ENCODE measurements around the gene ESF1.

The ESF1 gene, protein sequence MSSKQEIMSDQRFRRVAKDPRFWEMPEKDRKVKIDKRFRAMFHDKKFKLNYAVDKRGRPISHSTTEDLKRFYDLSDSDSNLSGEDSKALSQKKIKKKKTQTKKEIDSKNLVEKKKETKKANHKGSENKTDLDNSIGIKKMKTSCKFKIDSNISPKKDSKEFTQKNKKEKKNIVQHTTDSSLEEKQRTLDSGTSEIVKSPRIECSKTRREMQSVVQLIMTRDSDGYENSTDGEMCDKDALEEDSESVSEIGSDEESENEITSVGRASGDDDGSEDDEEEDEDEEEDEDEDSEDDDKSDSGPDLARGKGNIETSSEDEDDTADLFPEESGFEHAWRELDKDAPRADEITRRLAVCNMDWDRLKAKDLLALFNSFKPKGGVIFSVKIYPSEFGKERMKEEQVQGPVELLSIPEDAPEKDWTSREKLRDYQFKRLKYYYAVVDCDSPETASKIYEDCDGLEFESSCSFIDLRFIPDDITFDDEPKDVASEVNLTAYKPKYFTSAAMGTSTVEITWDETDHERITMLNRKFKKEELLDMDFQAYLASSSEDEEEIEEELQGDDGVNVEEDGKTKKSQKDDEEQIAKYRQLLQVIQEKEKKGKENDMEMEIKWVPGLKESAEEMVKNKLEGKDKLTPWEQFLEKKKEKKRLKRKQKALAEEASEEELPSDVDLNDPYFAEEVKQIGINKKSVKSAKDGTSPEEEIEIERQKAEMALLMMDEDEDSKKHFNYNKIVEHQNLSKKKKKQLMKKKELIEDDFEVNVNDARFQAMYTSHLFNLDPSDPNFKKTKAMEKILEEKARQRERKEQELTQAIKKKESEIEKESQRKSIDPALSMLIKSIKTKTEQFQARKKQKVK

DNA sequence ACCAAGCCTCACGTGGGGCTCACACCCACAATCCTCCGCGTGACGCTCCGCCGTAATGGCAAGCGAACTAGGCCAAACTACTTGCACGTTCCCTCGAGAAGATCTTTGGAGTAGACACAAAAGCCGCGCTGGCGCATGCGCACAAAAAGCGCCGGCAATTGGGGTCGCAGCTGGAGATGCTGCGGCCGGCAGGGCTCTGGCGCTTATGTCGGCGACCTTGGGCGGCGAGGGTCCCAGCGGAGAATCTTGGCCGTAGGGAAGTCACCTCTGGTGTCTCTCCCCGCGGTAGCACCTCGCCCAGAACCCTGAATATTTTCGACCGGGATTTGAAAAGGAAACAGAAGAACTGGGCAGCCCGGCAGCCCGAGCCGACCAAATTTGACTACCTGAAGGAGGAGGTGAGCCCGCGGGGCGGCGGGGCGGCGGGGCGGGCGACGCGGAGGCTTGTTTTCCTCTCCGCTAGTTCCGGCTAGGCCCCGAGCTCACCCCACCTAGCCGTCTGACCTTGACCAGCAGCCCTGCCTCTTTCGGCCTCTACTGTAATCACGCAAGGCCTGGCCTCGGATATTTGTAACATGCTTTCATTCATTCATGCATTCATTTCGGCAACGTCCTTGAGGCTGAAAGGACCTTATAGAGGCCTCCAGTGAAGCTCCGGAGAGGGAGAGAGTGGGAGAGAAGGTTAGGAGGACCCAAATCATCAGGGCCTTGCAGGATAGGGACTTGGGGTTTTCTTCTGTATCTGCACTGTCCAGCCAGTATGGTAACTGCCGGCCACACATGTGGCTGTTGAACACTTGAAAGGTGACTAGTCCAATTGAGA lies at the start of gene ESF1, which contains the start of gene NDUFAF5:
Gene ESF1, minus strand, starts transcription at position 27 of the 823 bp plus-strand sequence. CDS start 1,779 bp downstream, outside the sequence.
Gene NDUFAF5, plus strand, starts transcription at position 136 of the 823 bp plus-strand sequence. Its CDS starts 41 bp downstream, at position 177.
- peak; percentile 88 for DNase-seq (ENCODE audit: low read depth)

DNA sequence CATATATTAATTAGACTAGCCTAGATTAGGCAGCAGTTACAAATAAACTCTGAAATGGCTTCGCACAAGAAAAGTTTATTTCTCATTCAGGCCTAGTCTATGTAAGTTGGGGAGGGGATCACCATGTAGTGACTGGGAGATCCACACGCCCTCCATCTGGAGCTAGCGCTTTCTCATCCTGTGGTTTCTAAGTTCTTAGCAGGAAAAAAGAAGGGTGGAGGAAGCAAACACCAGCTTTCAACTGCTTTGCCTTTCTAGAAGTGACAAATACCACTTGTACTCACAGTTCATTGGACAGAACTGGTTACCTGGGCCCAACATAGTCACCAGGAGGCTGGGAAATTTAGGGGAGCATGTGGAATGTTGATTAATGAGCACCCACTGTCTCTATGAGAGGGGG lies 46.8 kb upstream of the ESF1 start:
- DNase-seq (ENCODE audit: low read depth): no peak

DNA sequence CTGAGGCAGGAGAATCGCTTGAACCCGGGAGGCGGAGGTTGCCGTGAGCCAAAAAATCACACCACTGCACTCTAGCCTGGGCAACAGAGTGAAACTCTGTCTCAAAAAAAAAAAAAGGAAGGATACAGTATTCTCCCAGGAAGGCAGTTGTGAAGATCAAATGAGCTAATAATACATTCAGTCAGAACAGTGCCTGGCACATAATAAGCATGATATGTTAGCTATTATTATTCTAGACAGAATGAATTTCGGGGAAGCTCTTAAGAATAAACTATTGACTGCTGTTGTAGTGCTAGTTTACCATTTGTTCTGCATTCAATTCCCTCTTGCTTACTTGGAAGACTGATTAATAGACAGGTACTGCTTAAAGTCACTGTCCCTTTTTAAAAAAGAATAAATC lies 40.7 kb upstream of the ESF1 start:
- no peak for DNase-seq (ENCODE audit: low read depth)

DNA sequence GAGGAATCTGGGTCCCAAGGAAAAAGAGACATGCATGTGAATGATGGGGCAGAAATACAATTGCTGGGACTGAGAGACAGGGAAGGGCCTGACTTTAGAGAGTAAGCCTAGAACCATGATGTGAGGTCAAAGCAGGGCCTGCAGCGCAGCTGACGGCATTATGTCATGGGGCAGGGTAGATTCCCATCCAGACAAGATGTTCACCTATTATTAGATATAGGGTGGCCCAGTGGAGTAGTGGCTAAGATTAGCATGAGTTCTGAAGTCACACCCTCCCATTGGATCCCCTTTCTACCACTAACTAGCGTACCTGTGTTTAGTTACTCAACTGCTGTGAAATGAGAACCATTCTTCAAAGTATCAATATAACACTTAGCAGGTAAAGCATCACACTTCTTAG lies 39.7 kb upstream of the ESF1 start:
- DNase-seq (ENCODE audit: low read depth): no peak

DNA sequence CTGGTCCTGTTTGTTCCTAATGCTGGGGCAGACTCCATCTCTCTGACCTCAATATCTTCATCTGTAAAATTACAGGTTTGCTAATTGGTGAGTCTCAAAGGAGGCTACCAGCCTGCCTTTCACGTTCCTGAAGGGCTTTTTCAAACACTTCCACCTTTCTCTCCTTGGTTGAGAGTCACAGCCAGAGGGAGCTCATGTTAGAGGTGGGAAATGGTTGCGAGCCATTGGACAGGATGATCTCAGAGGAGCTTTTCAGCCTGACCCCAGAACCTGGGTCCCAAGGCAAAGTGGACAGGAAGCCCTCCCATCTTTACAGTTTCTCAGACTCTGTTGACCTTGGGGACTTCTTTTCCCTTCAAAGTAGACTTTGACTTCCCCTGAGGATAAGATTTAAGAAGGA lies 37.7 kb upstream of the ESF1 start:
- DNase-seq (ENCODE audit: low read depth): no peak

DNA sequence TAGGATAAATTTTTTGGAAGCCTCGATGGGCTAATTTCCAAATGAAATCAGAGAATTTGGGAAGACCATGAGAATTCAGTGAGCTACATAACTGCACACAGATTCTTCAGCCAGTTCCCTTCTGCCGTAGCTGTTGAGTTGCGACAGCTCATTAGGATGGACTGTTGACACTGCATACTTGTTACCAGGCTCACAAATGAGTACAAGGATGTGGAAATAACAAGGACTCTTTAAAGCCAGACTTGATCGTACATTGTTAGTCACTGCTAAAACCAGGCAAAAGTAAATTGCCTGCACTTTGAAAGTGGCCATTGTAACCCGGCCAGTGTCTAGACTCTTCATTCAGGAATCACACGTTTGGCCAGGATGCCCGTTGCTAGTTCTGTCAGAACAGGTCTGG lies 37.2 kb upstream of the ESF1 start:
- DNase-seq (ENCODE audit: low read depth): no peak

DNA sequence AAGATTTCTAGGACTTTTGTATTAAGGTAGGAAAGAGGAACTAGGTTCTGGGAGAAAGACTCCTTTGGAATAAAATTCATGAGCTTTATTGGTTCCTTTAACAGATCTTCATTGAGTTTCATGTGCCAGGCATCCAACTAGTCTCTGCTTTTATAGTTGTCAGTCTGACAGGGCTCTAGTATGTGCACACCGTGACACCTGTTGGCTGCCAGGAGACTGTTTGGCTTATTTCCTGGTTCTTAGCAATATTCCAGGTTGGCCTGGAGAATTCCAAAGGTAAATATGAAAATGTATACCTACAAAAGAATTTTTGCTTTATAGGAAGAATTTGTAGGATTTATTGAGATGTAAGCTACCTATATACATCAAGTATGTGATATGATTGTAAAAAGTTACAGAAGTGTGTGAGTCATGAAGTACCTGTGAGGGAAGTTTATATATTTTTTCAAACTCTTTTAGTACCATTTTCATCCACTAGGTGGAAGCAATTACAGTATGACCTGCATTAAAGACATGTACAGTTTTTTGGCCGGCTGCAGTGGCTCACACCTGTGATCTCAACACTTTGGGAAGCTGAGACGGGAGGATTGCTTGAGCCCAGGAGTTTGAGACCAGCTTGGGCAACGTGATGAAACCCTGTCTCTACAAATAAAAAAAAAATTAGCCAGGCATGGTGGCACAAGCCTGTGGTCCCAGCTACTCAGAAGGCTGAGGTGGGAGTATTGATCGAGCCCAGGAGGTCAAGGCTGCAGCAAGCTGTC lies 35.3 kb upstream of the ESF1 start:
- DNase-seq (ENCODE audit: low read depth): no peak

DNA sequence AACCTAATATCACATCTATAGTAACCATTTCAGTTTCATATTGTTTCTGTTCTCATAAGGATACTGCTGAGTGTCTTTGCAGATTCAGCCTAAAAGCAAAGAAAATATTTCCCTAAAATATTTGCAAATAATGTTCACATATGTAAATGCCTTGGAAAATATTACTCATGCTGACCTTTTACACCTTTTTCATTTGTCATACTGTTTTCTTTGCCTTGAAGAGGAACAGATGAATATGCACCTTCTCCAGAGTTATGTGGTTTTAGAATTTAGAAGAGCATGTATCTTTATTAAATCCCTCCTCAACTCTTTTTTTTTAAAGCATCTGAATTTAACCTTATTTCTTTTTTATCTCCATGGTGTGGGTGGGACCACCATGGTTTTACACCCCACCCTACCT lies 32.6 kb upstream of the ESF1 start:
- DNase-seq (ENCODE audit: low read depth): no peak

DNA sequence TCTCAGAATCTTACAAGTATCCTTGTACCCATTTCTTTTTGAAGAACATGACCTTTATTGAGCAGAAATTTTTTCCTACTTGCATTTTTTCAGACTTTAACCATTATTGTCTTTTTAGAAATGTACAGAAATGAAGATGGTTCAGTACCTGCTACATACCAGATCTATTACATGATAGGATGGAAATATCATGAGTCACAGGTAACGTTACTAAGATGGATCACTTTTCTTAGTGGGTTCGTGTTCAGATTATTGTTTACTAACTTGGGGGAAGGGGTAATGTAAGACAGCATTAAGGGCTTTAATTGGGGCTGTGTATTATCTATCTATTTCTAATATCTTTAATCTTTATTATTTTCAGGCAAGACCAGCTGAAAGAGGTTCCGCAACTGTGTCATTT lies 32.0 kb upstream of the ESF1 start:
- DNase-seq (ENCODE audit: low read depth): no peak

DNA sequence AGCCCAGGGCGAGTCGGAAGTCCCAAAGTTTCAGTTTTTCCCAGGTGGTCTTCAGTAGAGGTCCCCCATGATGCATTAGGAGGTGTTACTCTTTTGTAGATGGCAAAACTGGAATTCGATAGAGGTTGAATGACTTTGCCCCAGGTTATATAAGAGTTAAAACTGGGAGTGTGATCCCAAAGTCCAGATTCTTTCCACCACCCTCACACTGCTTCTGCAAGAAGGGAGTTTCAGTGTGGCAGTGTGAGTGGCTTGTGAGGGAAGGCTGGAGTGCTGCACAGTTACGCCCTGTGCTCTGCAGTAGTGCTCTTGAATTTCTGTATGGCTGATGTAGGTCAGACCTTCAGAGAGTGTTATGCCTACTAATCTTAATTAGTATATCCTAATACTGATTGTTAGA lies 30.0 kb upstream of the ESF1 start:
- DNase-seq (ENCODE audit: low read depth): no peak

DNA sequence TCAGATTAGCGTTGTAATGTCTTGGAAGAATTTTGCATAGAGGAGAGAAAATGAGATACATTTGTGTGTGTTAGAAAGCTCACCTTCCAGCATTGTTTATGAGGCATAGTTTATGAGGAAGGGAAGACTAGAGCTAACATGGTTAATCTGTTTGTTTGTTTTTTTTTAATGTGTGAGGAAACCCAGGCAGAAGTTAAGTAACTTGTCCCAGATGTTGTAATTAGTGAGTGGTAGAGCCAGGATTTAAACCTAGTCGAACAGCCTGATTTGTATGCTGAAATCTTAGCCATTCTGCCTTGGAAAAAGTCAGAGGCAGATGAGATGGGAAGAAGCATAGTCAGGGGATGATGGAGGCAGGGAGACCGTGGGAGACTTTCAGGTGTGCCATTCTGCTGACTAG lies 29.2 kb upstream of the ESF1 start:
- no peak for DNase-seq (ENCODE audit: low read depth)

DNA sequence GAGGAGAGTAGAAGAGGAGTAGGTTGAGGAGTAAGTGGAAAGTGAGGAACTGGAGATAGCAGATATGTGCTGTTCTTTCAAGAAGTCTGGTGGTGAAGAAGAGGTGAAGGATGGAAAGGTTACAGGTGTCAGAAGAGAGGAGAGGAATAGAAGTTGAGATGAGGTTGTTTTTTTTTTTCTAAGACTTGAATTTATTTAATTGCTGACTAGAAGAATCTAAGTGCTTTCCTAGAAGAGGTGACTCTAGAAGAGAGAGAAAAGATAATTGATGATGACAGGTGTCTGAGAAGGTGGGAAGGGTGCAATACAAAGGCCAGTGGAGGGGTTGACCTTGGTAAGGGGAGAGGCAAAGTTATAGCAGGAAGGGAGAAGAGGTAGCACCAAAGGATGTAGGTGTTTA lies 25.7 kb upstream of the ESF1 start:
- no peak for DNase-seq (ENCODE audit: low read depth)

DNA sequence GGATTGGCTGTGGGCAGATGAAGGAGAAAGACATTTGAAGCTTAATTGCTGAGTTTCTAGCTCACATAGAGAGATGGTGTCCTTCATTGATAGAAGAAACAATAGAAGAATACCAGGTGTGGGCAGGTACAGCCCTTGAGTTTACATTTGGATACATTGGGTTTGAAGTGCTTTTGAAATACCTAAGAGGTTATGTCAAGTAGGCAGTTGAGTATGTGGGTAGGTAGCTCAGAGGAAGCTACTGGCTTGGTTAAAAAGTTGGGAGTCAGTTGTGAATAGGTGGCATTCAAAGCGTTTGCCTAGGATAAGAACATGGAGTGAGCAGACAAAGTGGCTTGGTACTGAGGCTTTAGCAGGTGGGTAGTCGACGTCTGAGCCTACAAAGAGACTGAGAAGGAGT lies 25.1 kb upstream of the ESF1 start:
- no peak for DNase-seq (ENCODE audit: low read depth)

DNA sequence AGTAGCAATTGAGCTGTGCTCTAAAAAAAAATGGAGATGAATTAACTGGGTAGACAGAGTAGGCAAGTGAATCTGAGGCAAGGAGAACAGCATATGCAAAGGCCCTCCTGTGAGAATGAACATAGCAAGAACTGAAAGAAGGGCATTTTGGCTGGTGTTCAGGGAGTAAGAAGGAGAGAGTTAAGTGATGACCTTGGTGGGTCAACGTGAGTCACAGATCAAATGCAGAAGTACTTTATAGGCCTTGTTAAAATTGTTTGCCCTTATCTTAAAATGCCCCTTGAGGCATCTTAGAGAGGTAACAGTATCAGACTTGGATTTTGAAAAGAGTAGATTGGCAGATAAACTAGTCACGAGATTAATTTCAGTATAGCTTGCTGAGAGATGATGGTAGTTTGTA lies 24.7 kb upstream of the ESF1 start:
- DNase-seq (ENCODE audit: low read depth): no peak

DNA sequence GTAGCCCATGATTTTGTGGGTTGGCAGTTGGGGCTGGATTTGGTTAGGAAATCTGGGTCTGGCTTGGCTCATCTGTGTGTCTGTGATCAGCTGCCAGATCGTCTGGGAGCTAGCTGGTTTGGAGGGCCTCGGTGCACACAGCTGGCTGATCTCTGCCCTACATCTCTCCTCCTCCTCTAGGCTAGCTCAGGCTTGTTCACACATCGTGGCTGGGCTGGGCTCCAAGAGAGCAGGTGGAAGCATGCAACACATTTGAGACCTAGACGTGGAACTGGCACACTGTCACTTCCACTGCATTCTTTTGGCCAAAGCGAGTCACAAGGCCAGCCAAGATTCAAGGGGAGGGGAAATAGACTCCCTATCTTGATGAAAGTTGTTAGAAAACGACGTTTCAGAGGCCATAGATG lies 16.0 kb upstream of the ESF1 start:
- DNase-seq (ENCODE audit: low read depth): no peak

DNA sequence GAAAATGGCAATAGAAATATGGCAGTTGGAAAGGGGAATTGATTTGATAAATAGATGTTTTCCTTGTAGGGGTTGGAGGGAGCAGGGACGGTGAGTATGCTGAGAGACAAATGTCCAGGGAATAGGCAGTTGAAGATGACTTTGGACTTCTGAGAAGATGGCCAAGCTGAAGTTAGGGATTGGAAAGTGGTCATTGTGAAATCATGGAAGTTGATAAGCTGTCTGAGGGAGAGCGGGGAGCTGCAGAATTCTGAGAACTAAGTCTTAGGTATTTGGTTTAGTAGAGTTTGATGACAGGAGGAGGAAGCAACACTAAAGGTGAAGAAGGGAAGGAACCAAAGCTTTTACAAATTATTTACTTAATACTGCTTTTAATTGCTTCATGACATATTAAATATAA lies 15.3 kb upstream of the ESF1 start:
- no peak for DNase-seq (ENCODE audit: low read depth)

DNA sequence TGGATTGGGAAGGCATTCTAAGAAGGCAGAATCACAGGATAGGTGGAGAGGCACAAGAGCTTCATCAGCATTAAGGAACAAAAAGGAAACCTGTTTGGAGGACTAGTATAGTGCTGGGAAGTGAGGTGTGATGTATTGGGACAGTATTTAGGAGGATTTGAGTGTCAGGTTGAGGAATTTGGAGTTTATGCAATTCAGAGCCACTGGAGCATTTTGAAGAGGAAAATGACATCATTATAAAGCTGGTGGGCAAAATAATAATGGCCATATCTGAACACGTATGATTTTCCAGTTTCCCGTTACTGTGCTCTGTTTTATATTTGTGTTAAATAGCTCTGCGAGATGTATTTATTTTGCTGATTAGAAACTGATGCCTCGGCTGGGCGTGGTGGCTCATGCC lies 14.3 kb upstream of the ESF1 start:
- no peak for DNase-seq (ENCODE audit: low read depth)

DNA sequence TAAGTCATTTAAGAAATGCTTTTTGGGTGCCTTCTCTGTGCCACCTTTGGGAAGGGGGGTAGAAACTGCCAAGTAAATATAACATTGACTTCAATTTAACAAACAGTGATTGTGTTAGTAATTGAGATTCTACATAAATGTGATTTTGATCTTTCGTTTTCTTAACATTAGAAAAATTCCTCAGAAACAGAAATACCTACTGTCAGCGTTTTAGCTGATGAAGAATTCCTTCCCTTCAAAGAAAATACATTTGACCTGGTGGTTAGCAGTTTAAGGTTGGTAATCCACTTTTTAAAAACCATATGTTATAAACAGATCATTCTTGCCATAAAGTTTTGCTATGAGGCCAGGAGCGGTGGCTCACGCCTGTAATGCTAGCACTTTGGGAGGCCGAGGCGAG lies 9.9 kb upstream of the ESF1 start:
- no peak for DNase-seq (ENCODE audit: low read depth)

DNA sequence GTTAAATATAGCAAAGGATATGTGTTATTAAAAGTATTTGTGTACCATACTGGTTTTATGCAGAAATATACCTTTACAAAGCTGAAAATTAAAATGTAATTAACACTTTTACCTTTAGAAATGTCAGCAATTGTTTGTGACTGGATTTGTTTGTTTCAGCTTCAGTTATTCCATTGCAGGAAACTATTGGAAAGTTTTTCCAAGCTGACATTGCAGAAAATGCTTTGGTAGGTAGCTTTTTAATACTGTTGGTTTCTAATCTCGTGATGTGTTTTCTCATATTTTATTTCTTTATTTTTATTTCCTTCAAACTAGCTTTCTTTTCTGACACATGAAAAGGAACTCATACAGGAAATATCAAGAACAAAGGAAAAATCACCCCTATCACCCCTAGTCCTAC lies 8.3 kb upstream of the ESF1 start:
- no peak for DNase-seq (ENCODE audit: low read depth)

DNA sequence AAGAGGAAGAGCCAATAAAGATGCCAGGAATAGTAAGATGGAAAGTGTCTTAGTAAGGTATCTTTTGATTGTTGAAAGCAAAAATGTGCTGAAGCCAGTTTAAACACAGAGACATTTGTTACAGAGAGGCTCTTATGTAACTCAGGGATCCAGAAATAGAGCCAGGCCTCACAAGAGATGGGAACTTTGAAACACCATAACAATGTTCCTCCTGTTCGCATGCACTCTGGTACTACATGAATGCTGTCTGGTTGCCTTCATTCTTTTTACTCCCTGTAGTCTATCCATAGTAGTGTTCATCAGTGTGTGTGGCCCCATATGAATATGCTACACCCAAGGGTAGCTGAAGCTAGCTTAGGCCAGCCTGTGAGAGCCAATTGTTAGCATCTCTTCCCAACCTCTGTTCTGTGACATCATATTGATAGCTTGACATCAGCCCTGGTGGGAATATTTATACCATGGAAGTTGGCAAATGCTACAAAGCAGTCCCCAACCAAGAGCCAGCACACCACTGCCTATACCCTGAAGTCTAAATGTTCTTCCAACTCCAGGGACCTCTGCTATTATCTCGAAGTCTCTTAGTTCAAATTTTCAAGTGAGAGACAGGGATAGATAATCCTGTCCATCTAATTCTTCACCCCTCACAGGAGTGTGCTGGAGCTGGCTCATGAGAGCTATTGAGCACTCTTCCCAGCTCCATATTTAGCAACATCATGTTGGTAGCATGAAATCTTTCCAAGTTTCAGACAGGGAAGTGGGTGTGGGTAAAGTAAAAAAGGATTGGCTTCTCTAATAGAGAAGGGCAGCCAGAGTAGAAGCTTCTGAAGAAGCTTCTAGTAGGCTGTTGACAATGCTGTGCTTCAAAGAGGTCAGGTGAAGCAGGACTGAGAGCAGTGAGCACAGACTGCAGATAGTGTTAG lies 7.1 kb upstream of the ESF1 start:
- no peak for DNase-seq (ENCODE audit: low read depth)

DNA sequence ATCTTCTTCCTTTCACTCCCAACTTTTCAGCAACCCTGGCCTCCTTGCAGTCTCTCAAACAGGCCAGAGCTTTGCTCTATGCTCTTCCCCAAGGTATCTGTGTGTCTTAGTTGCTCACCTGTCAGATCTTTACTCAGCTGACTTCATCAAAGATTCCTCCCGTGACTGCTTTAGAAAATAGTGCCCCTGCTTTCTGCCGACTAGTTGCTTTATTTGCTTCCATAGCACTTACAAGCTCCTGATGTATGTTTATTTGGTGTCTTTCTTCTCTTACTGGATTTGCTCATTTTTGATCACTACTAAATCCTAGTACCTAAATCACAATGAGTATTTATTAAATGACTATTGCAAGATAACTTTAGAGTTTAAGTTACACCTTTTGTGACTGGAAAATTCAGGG lies 6.0 kb upstream of the ESF1 start:
- no peak for DNase-seq (ENCODE audit: low read depth)

All from stimulated activated CD8-positive, alpha-beta memory T cell treated with anti-CD3 and anti-CD28 coated beads, Interleukin-12 subunit alpha, Interleukin-12 subunit beta, amount 100 ng/mL, for 4 hours (primary cell).